ENCODE measurements around the gene SDC1.

The SDC1 gene

GRCh38 chr2:20222014-20222768, 2.7 kb downstream of the SDC1 start:
- CTCF ChIA-PET, result no interaction called here
- TF ChIP-seq L3MBTL2 (conservative IDR thresholded peaks at IDR 0.05) (no peak), FOXM1 (IDR thresholded peaks at IDR 0.05; ENCODE audit: borderline replicate concordance) (no peak), HDGF (IDR thresholded peaks at IDR 0.05; ENCODE audit: borderline replicate concordance) (no peak)
- no peak for DNase-seq (ENCODE audit: extremely low spot score)
- POLR2A ChIA-PET, result interaction anchor here (2.2 kb wide), 2 partner anchors 9 to 12 kb away, joined by 6 to 13 read pairs; no protein-coding TSS in a partner anchor

DNA sequence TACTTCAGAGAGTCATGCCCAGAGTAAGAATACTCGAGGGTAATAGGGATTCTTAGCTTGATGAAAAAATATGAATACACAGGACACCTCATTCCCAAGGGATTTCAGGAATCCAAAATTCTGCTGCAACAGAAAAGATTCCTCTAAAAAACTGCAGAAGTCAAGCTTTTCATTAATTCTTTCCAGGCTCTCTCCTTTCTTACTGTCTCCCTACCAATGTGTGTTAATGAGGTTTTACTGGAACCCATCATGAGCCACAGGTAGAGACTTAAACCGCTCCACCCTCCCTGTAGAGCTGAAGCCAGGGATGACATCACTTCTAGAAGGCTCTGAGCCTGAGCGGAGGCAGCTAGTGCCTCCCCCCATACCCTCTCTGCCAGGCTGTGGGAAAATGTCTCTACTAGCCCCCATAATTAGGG, 3.4 kb downstream of the SDC1 start:
- ChIA-PET CTCF (interaction anchor here (0.6 kb wide), 1 partner anchor 123 kb away, joined by 3 read pairs; no protein-coding TSS in a partner anchor), POLR2A (no interaction called here)
- DNase-seq (ENCODE audit: extremely low spot score), result no peak
- TF ChIP-seq ZNF384 (IDR thresholded peaks at IDR 0.05) (no peak), TARDBP (IDR thresholded peaks at IDR 0.05) (no peak), SP1 (IDR thresholded peaks at IDR 0.05) (no peak), SUZ12 (IDR thresholded peaks at IDR 0.05) (no peak), FOXA1 (IDR thresholded peaks at IDR 0.05) (no peak)

- ChIA-PET CTCF (interaction anchor here (0.6 kb wide), 1 partner anchor 123 kb away, joined by 3 read pairs; no protein-coding TSS in a partner anchor), POLR2A (no interaction called here)
- TF ChIP-seq L3MBTL2 (conservative IDR thresholded peaks at IDR 0.05) (no peak), TARDBP (IDR thresholded peaks at IDR 0.05) (no peak), SUZ12 (IDR thresholded peaks at IDR 0.05) (no peak)
- TF ChIP-seq, protein P1, sequence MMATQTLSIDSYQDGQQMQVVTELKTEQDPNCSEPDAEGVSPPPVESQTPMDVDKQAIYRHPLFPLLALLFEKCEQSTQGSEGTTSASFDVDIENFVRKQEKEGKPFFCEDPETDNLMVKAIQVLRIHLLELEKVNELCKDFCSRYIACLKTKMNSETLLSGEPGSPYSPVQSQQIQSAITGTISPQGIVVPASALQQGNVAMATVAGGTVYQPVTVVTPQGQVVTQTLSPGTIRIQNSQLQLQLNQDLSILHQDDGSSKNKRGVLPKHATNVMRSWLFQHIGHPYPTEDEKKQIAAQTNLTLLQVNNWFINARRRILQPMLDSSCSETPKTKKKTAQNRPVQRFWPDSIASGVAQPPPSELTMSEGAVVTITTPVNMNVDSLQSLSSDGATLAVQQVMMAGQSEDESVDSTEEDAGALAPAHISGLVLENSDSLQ (IDR thresholded peaks at IDR 0.05), result no peak
- DNase-seq (ENCODE audit: extremely low spot score), result no peak
Observed at GRCh38 chr2:20220806-20221554, 4.0 kb downstream of the SDC1 start.

DNA sequence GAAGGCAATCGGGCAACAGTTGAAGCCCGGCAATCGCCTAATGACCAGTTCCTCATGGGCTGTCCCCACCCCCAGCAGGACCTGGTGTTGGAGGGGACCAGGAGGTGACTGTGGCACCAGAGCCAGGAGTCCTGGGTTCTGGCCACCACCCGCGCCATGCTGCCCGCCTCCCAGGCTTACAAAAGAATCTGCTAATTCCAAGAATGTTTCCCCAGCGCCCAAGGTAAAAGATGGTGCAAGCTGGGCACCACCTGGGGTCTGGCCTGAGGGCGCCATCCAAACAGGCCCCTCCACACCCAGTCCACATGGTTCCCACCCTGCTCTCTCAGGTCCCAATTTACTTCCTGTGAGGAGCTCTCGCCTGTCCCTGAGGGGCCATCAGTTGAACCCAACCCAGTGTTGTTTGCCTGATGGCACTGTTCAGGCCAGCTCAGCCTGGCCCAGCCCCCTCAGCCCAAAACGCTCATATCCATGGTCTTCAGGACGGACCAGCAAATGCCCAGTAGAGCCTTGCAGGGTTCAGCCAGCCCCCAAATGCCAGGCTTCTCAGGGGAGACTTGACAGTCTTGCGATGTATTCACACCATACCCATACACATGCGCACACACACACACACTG, 5.1 kb downstream of the SDC1 start:
- DNase-seq (ENCODE audit: extremely low spot score), result no peak
- ChIA-PET POLR2A (no interaction called here), CTCF (no interaction called here)
- TF ChIP-seq ELF4 (IDR thresholded peaks at IDR 0.05) (no peak), FOXA1 (IDR thresholded peaks at IDR 0.05) (no peak), L3MBTL2 (conservative IDR thresholded peaks at IDR 0.05) (no peak), FOXM1 (IDR thresholded peaks at IDR 0.05; ENCODE audit: borderline replicate concordance) (no peak), CTBP1 (IDR thresholded peaks at IDR 0.05; ENCODE audit: borderline replicate concordance) (no peak), NFRKB (IDR thresholded peaks at IDR 0.05) (no peak), ARNT (IDR thresholded peaks at IDR 0.05) (no peak), BHLHE40 (IDR thresholded peaks at IDR 0.05; ENCODE audit: borderline replicate concordance) (no peak), SUZ12 (IDR thresholded peaks at IDR 0.05) (no peak)
- TF ChIP-seq, protein P1 (IDR thresholded peaks at IDR 0.05), result no peak

GRCh38 chr2:20218331-20219320, 6.3 kb downstream of the SDC1 start:
- CTCF ChIA-PET, result no interaction called here
- TF ChIP-seq BHLHE40 (IDR thresholded peaks at IDR 0.05; ENCODE audit: borderline replicate concordance) (no peak), SP1 (IDR thresholded peaks at IDR 0.05) (no peak), L3MBTL2 (conservative IDR thresholded peaks at IDR 0.05) (no peak), HDGF (IDR thresholded peaks at IDR 0.05; ENCODE audit: borderline replicate concordance) (no peak), FOXK2 (IDR thresholded peaks at IDR 0.05) (no peak), ZNF384 (IDR thresholded peaks at IDR 0.05) (no peak), ELF4 (IDR thresholded peaks at IDR 0.05) (no peak), FOXA1 (IDR thresholded peaks at IDR 0.05) (no peak), FOXM1 (IDR thresholded peaks at IDR 0.05; ENCODE audit: borderline replicate concordance) (no peak), ARNT (IDR thresholded peaks at IDR 0.05) (no peak), SUZ12 (IDR thresholded peaks at IDR 0.05) (no peak), TARDBP (IDR thresholded peaks at IDR 0.05) (no peak), NFRKB (IDR thresholded peaks at IDR 0.05) (no peak), LEF1 (IDR thresholded peaks at IDR 0.05; ENCODE audit: borderline replicate concordance) (no peak), CTBP1 (IDR thresholded peaks at IDR 0.05; ENCODE audit: borderline replicate concordance) (no peak)
- TF ChIP-seq, protein P1 (IDR thresholded peaks at IDR 0.05), result no peak
- no peak for DNase-seq (ENCODE audit: extremely low spot score)
- POLR2A ChIA-PET, result no interaction called here

All from HEK293T (cell line).